ENCODE results near the gene TTLL10. TPM values are rescaled to one million over a fixed set of nuclear protein-coding genes. Genes with fewer than 3 reads are reported as not detected.

TTLL10 gene
- total RNA-seq, 4 donors from 2014 or later: 0.17 TPM; not detected in 3

- TF ChIP-seq POLR2AphosphoS5 (IDR thresholded peaks at IDR 0.05) (no peak), EP300 (IDR thresholded peaks at IDR 0.05) (no peak), POLR2A (IDR thresholded peaks at IDR 0.05; ENCODE audit: low read depth) (no peak), CTCF (IDR thresholded peaks at IDR 0.05) (no peak)
- intact Hi-C loops (cut with DNase I): no loop called here
Measured at GRCh38 chr1:1170215-1171091, 3.2 kb upstream of the TTLL10 start.

DNA sequence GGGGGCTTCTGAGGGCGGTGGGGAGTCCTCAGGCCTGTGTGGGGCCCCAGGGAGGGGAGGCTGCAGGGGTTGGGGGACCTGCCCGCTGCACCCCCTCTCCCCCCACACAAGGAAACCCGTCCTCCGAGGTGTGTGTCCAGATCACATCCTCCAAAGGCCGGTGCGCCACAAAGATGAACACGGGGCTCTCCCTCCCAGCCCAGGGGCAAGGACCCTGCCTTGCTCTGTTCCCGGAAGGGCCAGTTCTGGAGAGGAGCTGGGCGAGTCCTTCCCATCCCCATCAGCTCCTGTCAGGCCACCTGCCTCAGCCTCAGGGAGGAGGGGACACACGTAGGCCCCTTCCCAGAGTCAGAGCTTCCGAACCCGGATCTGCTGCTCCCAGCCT lies 2.5 kb upstream of the TTLL10 start:
- no peak overlapping the region for H3K27ac ChIP-seq (replicated peaks in 1 of 4)
- no peaks in the 10 kb centered on the region for H3K9me3 ChIP-seq
- intact Hi-C loops (cut with DNase I): no loop called here
- 78% methylated on average over 12 of the region's 12 CpGs for WGBS
- no peak for DNase-seq (ENCODE audit: extremely low spot score)
- no peaks in the 10 kb centered on the region for H3K36me3 ChIP-seq
- H3K27me3 ChIP-seq: peaks cover 0 to 98% (median 41%) of the 10 kb centered on the region in 4 donors
- TF ChIP-seq EP300 (IDR thresholded peaks at IDR 0.05) (no peak), POLR2AphosphoS5 (IDR thresholded peaks at IDR 0.05) (no peak), POLR2A (IDR thresholded peaks at IDR 0.05; ENCODE audit: low read depth) (no peak), CTCF (IDR thresholded peaks at IDR 0.05) (no peak)
- no peak overlapping the region for H3K4me3 ChIP-seq
- H3K4me1 ChIP-seq: peaks cover 0 to 11% (median 10%) of the 10 kb centered on the region in 4 donors

More at GRCh38 chr1:1170215-1171091, 3.2 kb upstream of the TTLL10 start:
- Histone ChIP-seq H3K27ac (replicated peaks in 1 of 4) (no peak overlapping the region), H3K4me3 (no peak overlapping the region), H3K4me1 (peaks cover 0 to 11% (median 10%) of the 10 kb centered on the region in 4 donors), H3K9me3 (no peaks in the 10 kb centered on the region), H3K36me3 (no peaks in the 10 kb centered on the region), H3K27me3 (peaks cover 0 to 98% (median 41%) of the 10 kb centered on the region in 4 donors)
- no peak for DNase-seq (ENCODE audit: extremely low spot score)
- WGBS: 21% methylated on average over 12 of the region's 26 CpGs

- H3K27me3 ChIP-seq: peaks cover 0 to 98% (median 41%) of the 10 kb centered on the region in 4 donors
- TF ChIP-seq POLR2A (IDR thresholded peaks at IDR 0.05; ENCODE audit: low read depth) (no peak), EP300 (IDR thresholded peaks at IDR 0.05) (no peak), POLR2AphosphoS5 (IDR thresholded peaks at IDR 0.05) (no peak), CTCF (IDR thresholded peaks at IDR 0.05) (no peak)
Measured at GRCh38 chr1:1171546-1172340, 1.9 kb upstream of the TTLL10 start.

DNA sequence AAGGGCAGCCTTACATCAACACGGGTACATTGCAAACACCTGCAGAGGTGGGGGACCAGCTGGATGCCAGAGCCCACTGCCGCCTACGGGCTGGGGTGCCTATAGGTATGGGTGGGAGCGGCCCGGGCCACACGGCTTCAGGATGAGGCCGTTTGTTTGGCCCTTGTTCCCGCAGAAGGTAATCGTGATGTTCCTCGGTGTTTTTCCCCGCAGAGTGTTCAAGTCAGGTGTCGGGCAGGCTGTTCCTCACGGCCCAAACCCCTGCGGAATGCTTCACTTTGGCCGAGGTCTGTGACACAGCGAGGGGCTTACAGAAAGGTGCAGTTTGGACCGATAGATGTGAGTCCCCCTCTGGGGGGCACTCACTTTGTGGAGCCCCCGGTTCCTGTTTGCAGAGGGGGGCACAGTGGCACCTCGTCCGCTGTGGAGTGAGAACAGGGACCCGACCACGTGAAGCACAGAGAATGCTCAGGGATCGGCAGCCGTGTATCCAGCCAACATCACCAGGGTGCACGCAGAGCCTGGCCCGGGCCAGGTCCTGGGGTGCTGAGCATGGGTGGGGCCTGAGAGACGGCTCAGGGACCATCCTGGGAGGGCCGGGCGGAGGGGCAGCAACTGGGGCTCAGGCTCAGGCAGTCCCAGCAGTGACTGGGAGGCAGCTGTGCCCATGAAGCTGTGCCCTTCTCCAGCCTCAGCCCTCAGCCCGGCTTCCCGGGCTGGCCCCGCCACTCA lies 453 bp upstream of the TTLL10 start:
- TF ChIP-seq EP300 (IDR thresholded peaks at IDR 0.05): no peak
- no peak for TF ChIP-seq CTCF (IDR thresholded peaks at IDR 0.05)
- TF ChIP-seq POLR2A (IDR thresholded peaks at IDR 0.05; ENCODE audit: low read depth): no peak
- no peak for TF ChIP-seq POLR2AphosphoS5 (IDR thresholded peaks at IDR 0.05)
- Histone ChIP-seq H3K27ac (replicated peaks in 1 of 4) (no peak overlapping the region), H3K4me3 (no peak overlapping the region), H3K9me3 (no peaks in the 10 kb centered on the region), H3K4me1 (peaks cover 0 to 11% (median 7%) of the 10 kb centered on the region in 4 donors), H3K27me3 (peaks cover 0 to 98% (median 33%) of the 10 kb centered on the region in 4 donors), H3K36me3 (no peaks in the 10 kb centered on the region)
- whole genome bisulfite sequencing: 51% methylated on average over 14 of the region's 32 CpGs
- intact Hi-C loops (cut with DNase I): no loop called here
- DNase-seq (ENCODE audit: extremely low spot score): no peak

More at GRCh38 chr1:1171546-1172340, 1.9 kb upstream of the TTLL10 start:
- H3K4me1 ChIP-seq: peaks cover 0 to 11% (median 10%) of the 10 kb centered on the region in 4 donors
- no peaks in the 10 kb centered on the region for H3K36me3 ChIP-seq
- no peak for DNase-seq (ENCODE audit: extremely low spot score)
- H3K9me3 ChIP-seq: no peaks in the 10 kb centered on the region
- intact Hi-C loops (cut with DNase I): no loop called here
- no peak overlapping the region for H3K4me3 ChIP-seq
- WGBS: 87% methylated on average over 14 of the region's 33 CpGs
- no peak overlapping the region for H3K27ac ChIP-seq (replicated peaks in 1 of 4)
